HG03045 (cell line): ENCODE measurements around the gene THSD4.
"Not testable (repeated sequence)": the region's sequence is repeated elsewhere in the genome, so short reads cannot be mapped to it uniquely, and the experiment has no call there.

Source experiments
- ATAC-seq: cut with Tn5 transposase; IDR thresholded peaks from one replicate; pipeline ENCODE4 v1.9.1; 2021; ENCODE audit warnings: mild to moderate bottlenecking, moderate library complexity; ENCODE audit not compliant: unreplicated experiment

Gene THSD4

DNA sequence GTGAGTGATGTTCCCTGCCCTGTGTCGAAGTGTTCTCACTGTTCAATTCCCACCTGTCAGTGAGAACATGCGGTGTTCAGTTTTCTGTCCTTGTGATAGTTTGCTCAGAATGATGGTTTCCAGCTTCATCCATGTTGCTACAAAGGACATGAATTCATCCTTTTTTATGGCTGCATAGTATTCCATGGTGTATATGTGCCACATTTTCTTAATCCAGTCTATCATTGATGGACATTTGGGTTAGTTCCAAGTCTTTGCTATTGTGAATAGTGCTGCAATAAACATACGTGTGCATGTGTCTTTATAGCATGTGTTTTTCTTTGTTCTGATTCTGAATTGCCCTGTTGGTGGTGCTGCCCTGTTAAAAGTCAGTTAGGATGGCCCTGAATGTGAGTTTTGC, 204.2 kb downstream of the THSD4 start:
- ATAC-seq = not testable (repeated sequence)

- no peak for ATAC-seq
Measured at GRCh38 chr15:71319935-71320334, 204.7 kb downstream of the THSD4 start.

GRCh38 chr15:71323082-71323481, 207.8 kb downstream of the THSD4 start:
- no peak for ATAC-seq

- ATAC-seq = no peak
Measured at GRCh38 chr15:71323584-71323983, 208.3 kb downstream of the THSD4 start.

DNA sequence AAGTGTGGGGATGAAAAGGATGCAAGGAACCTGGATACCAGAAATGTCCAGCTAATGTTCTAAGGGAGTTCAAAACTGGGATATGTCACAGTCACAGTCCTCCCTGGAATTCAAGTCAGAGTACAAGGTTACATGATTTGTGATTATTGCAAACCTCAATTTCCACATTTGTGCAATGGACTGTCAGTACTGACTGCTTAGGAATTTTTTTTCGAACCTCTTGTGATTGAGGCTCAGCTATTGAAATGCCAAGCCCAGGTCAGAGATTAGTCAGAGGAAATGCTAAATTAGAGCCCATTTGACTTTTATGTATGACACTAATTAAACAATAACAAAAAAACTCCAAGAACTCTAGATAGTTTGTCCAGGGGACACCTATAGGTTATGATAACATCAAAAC, 210.2 kb downstream of the THSD4 start:
- no peak for ATAC-seq

- ATAC-seq = no peak
Measured at GRCh38 chr15:71328453-71328852, 213.2 kb downstream of the THSD4 start.

- ATAC-seq = no peak
Measured at GRCh38 chr15:71329041-71329440, 213.8 kb downstream of the THSD4 start.

DNA sequence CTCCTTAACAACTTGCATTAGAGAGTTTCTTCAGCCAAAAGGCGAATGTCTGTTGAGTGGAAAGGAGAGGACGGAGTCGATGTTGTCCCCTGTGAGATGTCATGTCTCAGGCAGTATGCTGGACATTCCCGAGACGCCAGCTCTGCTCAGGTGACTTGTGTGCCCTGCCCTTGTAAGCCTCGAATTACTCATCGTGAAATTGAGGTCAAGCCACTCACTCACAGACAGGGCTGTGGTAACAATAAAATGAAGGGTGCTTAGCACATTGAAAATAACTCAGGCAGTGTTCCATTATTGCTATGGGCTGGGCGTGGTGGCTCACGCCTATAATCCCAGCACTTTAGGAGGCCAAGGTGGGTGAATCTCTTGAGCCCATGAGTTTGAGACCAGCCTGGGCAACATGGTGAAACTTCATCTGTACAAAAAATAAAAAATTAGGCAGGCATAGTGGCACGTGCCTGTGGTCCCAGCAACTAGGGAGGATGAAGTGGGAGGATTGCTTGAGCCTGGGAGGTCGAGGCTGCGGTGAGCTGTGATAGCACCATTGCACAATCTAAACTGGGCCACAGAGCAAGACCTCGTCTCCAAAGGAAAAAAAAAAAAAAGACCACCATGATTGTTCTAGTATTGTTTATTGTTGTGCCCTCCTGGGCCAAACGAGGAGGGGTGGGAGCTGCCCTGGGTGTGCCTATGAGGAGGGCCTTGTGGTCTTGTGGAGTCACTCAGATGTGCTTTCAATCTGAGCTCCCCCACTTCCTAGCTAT, 214.4 kb downstream of the THSD4 start:
- no peak for ATAC-seq

- ATAC-seq = no peak
Measured at GRCh38 chr15:71330638-71331162, 215.4 kb downstream of the THSD4 start.

DNA sequence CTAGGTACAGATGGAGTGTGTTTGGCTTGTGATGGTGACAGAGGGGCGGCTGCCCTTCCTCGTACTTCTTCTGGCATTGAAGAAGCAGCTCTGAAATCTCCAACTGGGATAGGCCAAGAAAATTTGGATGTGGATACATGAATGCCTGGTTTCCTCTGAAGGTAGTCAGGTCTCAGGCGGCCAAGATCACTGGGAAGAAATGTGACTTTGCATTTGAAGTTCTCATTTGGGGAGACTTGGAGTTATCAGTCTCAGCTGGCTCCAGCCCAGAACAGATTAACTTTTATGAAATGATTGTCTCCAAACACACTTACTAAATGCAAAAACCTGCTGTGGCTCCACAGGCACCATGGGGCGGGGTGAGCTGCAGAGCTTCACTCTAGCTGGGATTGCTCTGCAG, 215.9 kb downstream of the THSD4 start:
- ATAC-seq = no peak

DNA sequence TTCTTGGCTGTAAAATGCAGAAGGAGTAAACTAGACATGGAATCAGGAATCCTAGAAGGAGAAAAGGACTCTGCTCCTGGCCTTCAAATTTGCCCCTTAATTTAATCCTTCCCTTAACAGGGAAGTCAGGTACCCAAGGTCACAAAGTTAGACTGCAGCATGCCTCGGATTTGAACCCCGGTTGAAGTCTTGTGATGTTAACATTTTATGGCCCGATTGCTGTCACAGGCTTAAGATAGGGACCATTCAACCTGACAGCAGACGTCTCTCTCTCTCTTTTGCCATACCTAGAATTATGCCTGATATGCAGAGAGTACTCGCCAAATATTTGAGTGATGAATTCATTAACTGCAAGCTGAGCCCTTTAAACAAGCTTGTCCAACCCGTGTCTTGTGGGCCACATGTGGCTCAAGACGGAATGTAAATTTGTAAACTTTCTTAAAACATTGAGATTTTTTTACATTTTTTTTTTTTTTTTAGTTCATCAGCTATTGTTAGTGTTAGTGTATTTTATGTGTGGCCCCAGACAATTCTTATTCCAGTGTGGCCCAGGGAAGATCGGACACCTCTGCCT, 217.2 kb downstream of the THSD4 start:
- no peak for ATAC-seq

- ATAC-seq = no peak
Measured at GRCh38 chr15:71333136-71333700, 217.9 kb downstream of the THSD4 start.

GRCh38 chr15:71333839-71334238, 218.6 kb downstream of the THSD4 start:
- no peak for ATAC-seq

DNA sequence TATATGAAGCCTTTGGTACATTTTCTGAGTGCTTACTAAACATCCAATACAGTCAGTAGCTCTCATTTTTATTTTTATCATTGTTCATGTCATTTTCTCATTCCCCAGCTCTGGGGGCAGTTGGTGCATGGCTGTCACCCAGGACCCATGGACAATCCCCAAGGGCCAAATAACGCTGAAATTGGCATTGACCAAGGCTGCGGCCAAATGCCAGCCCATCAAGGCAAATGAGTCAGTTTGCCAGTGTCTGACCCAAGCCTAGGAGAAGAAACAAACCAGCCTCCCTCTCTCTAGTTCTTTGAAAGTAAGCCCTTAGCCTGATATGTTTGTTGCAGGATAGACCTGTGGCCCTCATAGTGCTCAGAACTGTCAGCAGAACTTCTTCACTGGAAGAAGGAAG, 219.2 kb downstream of the THSD4 start:
- no peak for ATAC-seq

DNA sequence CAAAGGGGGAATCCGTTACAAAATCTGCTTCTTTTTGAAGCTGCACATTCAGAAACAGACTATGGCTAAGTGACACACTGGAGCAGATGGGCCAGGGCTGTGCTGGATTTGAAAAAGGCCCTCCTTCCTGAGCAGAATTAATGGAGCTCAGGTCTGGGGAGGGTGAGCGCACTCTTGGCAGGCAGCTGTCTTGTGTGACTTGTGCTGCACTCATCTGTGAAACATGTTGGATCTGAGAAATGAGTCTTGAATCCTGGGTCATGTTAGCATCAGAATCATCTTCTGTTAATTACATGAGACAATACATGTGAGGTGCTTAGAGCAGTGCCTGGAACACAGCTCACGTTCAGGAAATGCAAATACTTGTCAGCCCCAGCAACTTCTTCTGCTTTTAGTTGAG, 219.6 kb downstream of the THSD4 start:
- ATAC-seq = no peak

- ATAC-seq = no peak
Measured at GRCh38 chr15:71335591-71335990, 220.3 kb downstream of the THSD4 start.

- no peak for ATAC-seq
Measured at GRCh38 chr15:71336671-71337070, 221.4 kb downstream of the THSD4 start.

GRCh38 chr15:71337197-71337845, 222.1 kb downstream of the THSD4 start:
- no peak for ATAC-seq

DNA sequence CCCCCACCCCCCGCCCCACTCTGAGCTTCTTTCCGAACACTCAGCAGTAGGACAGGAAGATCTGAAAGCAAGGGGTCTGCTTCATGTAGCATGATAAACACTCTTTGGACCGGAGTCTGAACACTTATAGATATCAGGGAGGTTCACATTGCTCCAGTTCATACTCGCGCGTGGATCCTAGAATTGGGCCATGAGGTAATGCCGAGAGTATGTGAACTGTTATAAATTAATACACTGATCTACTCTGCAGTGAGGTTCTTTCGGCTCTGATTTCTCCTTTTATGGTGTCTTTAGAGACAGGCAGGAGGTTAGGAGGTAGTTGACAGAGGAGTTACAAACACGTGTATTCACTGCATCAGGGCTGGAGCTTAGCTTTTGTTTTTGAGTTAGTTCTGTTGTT, 223.0 kb downstream of the THSD4 start:
- no peak for ATAC-seq

- ATAC-seq = no peak
Measured at GRCh38 chr15:71338827-71339542, 223.7 kb downstream of the THSD4 start.
